Endothelial cell of umbilical vein (primary cell): ENCODE results near the gene NAALAD2. TPM values are rescaled to one million over a fixed set of nuclear protein-coding genes. Genes with fewer than 3 reads are reported as not detected.

Source experiments
- BruUV-seq: library from RNA; stranded (reverse); fragments of 400-500 nt; replicated peaks from 2 replicates; lab custom pipeline; 2021; lab: Mats Ljungman, UMichigan
- CTCF ChIA-PET: fragments of 300-600, 350-600 bp; sonication (Branson Sonifier 250); formaldehyde crosslinking; loops from one replicate; lab custom pipeline; 2021; ENCODE audit warnings: antibody characterized with exemption, inconsistent platforms; lab: Charles Lee
- POLR2A ChIA-PET: fragments of 300-600, 350-600 bp; sonication (Branson Sonifier 250); formaldehyde crosslinking; loops from one replicate; lab custom pipeline; 2021; ENCODE audit warnings: antibody characterized with exemption, inconsistent platforms; lab: Charles Lee
- DNase-seq: peaks from one replicate; pipeline ENCODE4 v3.0.0-alpha.2; 2011; ENCODE audit warnings: low read depth, low spot score
- FAIRE-seq: peaks from 2 replicates; lab custom pipeline; 2011; peaks lifted over from hg19 to GRCh38; lab: Jason Lieb, UNC
- H2AFZ ChIP-seq: 2 replicates; pipeline ENCODE4 v1.6.0; 2012; ENCODE audit warnings: low read depth, low read length, control low read depth, inconsistent platforms
- H3K27ac ChIP-seq: 2 replicates; pipeline ENCODE4 v1.5.1; 2011; ENCODE audit warnings: low read depth, mild to moderate bottlenecking, control low read depth, low read length, moderate library complexity; ENCODE audit not compliant: insufficient read depth
- H3K27me3 ChIP-seq, 2 experiments: 2 replicates each; pipeline versions ENCODE4 v1.6.0 to v1.6.1; 2011; ENCODE audit warnings: low read length in 2 of 2, mixed read lengths in 1 of 2; ENCODE audit not compliant: control insufficient read depth in 2 of 2, insufficient read depth in 2 of 2
- H3K36me3 ChIP-seq, 2 experiments: 2 replicates in 1 of 2; 3 replicates in 1 of 2; pipeline ENCODE4 v1.5.1; 2011; ENCODE audit warnings: low read length in 2 of 2, mild to moderate bottlenecking in 1 of 2, moderate library complexity in 1 of 2; ENCODE audit not compliant: control insufficient read depth in 2 of 2, insufficient read depth in 2 of 2; ENCODE audit errors: extremely low read depth in 1 of 2
- H3K4me1 ChIP-seq: 3 replicates; pipeline ENCODE4 v1.5.1; 2011; ENCODE audit warnings: mild to moderate bottlenecking, low read length; ENCODE audit not compliant: control insufficient read depth, insufficient read depth; ENCODE audit errors: extremely low read depth
- H3K4me2 ChIP-seq: 2 replicates; pipeline ENCODE4 v1.6.1; 2011; ENCODE audit warnings: low read length, control low read depth, mixed read lengths; ENCODE audit not compliant: insufficient read depth
- H3K4me3 ChIP-seq, 3 experiments: fragments of 200-600 bp in 1 of 3; sonication (generic), shearing (Covaris generic) in 1 of 3; replicated peaks in 1 of 3; 2 replicates each; pipeline ENCODE4 v1.5.1; 2011 to 2016; ENCODE audit warnings: control low read depth in 3 of 3, low read length in 3 of 3, mild to moderate bottlenecking in 2 of 3, inconsistent platforms in 1 of 3, low read depth in 1 of 3, moderate library complexity in 1 of 3; ENCODE audit not compliant: insufficient read depth in 1 of 3
- H3K79me2 ChIP-seq: 2 replicates; pipeline ENCODE4 v1.6.0; 2012; ENCODE audit warnings: low read length, inconsistent platforms; ENCODE audit not compliant: control insufficient read depth, insufficient read depth
- H3K9ac ChIP-seq: replicated peaks from 2 replicates; pipeline ENCODE3; 2011; ENCODE audit warnings: low read length, control low read depth; ENCODE audit not compliant: insufficient read depth; ENCODE audit errors: extremely low read depth
- H3K9me1 ChIP-seq: replicated peaks from 3 replicates; pipeline ENCODE4 v1.6.0; 2011; ENCODE audit warnings: mild to moderate bottlenecking, low read length; ENCODE audit not compliant: control insufficient read depth, insufficient read depth; ENCODE audit errors: extremely low read depth
- H3K9me3 ChIP-seq: replicated peaks from 2 replicates; pipeline ENCODE4 v1.5.1; 2012; ENCODE audit warnings: low read length, inconsistent platforms; ENCODE audit not compliant: control insufficient read depth, insufficient read depth
- H4K20me1 ChIP-seq: replicated peaks from 2 replicates; pipeline ENCODE3; 2011; ENCODE audit warnings: mild to moderate bottlenecking, low read length; ENCODE audit not compliant: control insufficient read depth, insufficient read depth; ENCODE audit errors: extremely low read depth
- EZH2 ChIP-seq: IDR thresholded peaks from 2 replicates; pipeline ENCODE4 v1.6.1; 2012; ENCODE audit warnings: borderline replicate concordance, low read depth, mild to moderate bottlenecking, moderate library complexity, low read length, inconsistent platforms; ENCODE audit not compliant: severe bottlenecking
- FOS ChIP-seq: IDR thresholded peaks from 2 replicates; pipeline ENCODE4 v1.6.1; 2011; ENCODE audit warnings: mild to moderate bottlenecking, low read length, moderate library complexity, borderline replicate concordance; ENCODE audit not compliant: insufficient read depth
- GATA2 ChIP-seq: IDR thresholded peaks from 2 replicates; pipeline ENCODE4 v1.7.0; 2011; ENCODE audit warnings: low read depth, mild to moderate bottlenecking, moderate library complexity, mixed read lengths, low read length; ENCODE audit not compliant: insufficient read length, insufficient read depth
- JUN ChIP-seq: IDR thresholded peaks from 2 replicates; pipeline ENCODE4 v1.6.1; 2011; ENCODE audit warnings: borderline replicate concordance, low read depth; ENCODE audit not compliant: insufficient read length, insufficient read depth
- MYC ChIP-seq: IDR thresholded peaks from one replicate; pipeline ENCODE4 v1.6.1; 2011; ENCODE audit warnings: mild to moderate bottlenecking, low read depth, low read length
- POLR2A ChIP-seq: IDR thresholded peaks from 2 replicates; pipeline ENCODE4 v1.6.1; 2012; ENCODE audit warnings: low read depth, mild to moderate bottlenecking, control low read depth, low read length
- POLR2AphosphoS5 ChIP-seq: IDR thresholded peaks from 2 replicates; pipeline ENCODE4 v1.6.1; 2012; ENCODE audit warnings: low read depth, mild to moderate bottlenecking, control low read depth, low read length, moderate library complexity; ENCODE audit not compliant: insufficient read depth
- dilution Hi-C: fragments of 300-500 bp; cut with MboI; formaldehyde crosslinking; loops from one replicate; pipeline ENCODE4 v1.15.0; 2019; ENCODE audit warnings: low sequenced_read_pairs; ENCODE audit not compliant: extremely low pct_ligation_motif_present
- intact Hi-C: fragments of 100-400 bp; cut with micrococcal nuclease; formaldehyde crosslinking; loops from one replicate; pipeline ENCODE4 v1.10.0; 2022
- polyA plus RNA-seq, 4 experiments: library from polyadenylated mRNA; depleted of rRNA in 3 of 4; stranded (reverse) in 3 of 4; unstranded in 1 of 4; fragments of >200 nt; gene quantifications; 2 replicates each; pipeline versions ENCODE4 v1.2.1 to v1.2.3, GENCODE V29; 2011 to 2012; ENCODE audit warnings: missing spikeins in 1 of 4
- total RNA-seq: library from RNA; stranded (reverse); gene quantifications from 2 replicates; pipeline ENCODE4 v1.2.3, GENCODE V29; 2021
- TF ChIP-seq, protein P1 (sequence below): IDR thresholded peaks from 2 replicates; pipeline ENCODE4 v1.6.1; 2011; ENCODE audit not compliant: insufficient read depth, insufficient read length
- TF ChIP-seq, protein P2 (sequence below), 2 donors: IDR thresholded peaks; 1 replicate in 1 of 2; 2 replicates in 1 of 2; pipeline ENCODE4 v1.5.1; 2011; ENCODE audit warnings: low read length in 2 of 2, mild to moderate bottlenecking in 2 of 2, moderate library complexity in 2 of 2, control low read depth in 1 of 2, inconsistent platforms in 1 of 2, low read depth in 1 of 2; ENCODE audit not compliant: insufficient read depth in 1 of 2; ENCODE audit errors: extremely low read depth in 1 of 2

NAALAD2 gene
- total and polyA plus RNA-seq, 2 donors (not counting 3 experiments of a cell fraction or from before 2014, with no cell fraction given) = 0.66 to 1.1 TPM

DNA sequence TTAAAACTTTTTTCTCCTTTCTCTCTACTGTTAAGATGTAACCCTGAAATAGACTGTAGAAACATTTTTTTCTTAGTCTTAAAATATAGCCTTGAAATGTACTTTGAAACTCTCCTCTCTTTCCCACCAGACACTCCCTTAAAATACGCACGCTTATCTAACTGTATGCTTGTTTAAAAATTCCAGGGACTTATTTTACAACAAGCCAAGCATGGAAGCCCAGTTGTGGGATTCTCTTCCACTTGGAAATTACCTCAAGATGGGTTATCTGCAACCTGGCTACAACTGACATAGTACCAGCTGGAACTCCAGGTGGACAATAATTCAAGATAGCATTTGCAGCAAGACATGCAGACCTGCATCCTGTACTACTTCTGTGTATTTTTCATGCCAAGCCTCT lies 100.5 kb downstream of the NAALAD2 start:
- dilution Hi-C loops (no loop called here), intact Hi-C loops (no loop called here)
- CTCF ChIA-PET = interaction anchor here (1.6 kb wide), 1 partner anchor 13 kb away, joined by 5 read pairs; no protein-coding TSS in a partner anchor

More for the DNA sequence above, 100.5 kb downstream of the NAALAD2 start:
- Histone ChIP-seq H2AFZ (no peak overlapping the region), H4K20me1 (no peaks in the 10 kb centered on the region), H3K4me1 (no peaks in the 10 kb centered on the region), H3K9ac (no peak overlapping the region), H3K27me3 (peaks cover 4 to 22% of the 10 kb centered on the region in 2 experiments), H3K9me1 (no peaks in the 10 kb centered on the region), H3K36me3 (no peaks in the 10 kb centered on the region), H3K4me2 (no peak overlapping the region), H3K9me3 (no peaks in the 10 kb centered on the region), H3K27ac (no peak overlapping the region), H3K79me2 (no peaks in the 10 kb centered on the region), H3K4me3 (no peak overlapping the region)
- TF ChIP-seq EZH2 (no peak), GATA2 (no peak), FOS (no peak), POLR2AphosphoS5 (no peak), JUN (no peak), MYC (no peak), POLR2A (no peak)
- TF ChIP-seq, protein P1, sequence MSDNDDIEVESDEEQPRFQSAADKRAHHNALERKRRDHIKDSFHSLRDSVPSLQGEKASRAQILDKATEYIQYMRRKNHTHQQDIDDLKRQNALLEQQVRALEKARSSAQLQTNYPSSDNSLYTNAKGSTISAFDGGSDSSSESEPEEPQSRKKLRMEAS = no peak
- TF ChIP-seq, protein P2, sequence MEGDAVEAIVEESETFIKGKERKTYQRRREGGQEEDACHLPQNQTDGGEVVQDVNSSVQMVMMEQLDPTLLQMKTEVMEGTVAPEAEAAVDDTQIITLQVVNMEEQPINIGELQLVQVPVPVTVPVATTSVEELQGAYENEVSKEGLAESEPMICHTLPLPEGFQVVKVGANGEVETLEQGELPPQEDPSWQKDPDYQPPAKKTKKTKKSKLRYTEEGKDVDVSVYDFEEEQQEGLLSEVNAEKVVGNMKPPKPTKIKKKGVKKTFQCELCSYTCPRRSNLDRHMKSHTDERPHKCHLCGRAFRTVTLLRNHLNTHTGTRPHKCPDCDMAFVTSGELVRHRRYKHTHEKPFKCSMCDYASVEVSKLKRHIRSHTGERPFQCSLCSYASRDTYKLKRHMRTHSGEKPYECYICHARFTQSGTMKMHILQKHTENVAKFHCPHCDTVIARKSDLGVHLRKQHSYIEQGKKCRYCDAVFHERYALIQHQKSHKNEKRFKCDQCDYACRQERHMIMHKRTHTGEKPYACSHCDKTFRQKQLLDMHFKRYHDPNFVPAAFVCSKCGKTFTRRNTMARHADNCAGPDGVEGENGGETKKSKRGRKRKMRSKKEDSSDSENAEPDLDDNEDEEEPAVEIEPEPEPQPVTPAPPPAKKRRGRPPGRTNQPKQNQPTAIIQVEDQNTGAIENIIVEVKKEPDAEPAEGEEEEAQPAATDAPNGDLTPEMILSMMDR (IDR thresholded peaks at IDR 0.05; ENCODE audit: extremely low read depth in 1 of 2, insufficient read depth in 1 of 2, low read depth in 1 of 2, low read length in 2 of 2) = no peak
- no TSS peak for BruUV-seq
- POLR2A ChIA-PET = no interaction called here
- FAIRE-seq (no peak), DNase-seq (no peak)
